DOHH2 (cell line): Measurements from ENCODE around the gene STARD8.

ENCODE experiments used
- H3F3A ChIP-seq: fragments of 200-600 bp; sonication (generic), shearing (Covaris generic); 2 replicates; pipeline ENCODE4 v1.6.0; 2016; ENCODE audit warnings: antibody characterized with exemption, mild to moderate bottlenecking; ENCODE audit not compliant: control insufficient read depth, insufficient read depth
- H3K27ac ChIP-seq: fragments of 200-600 bp; sonication (generic); 2 replicates; pipeline ENCODE4 v1.5.1; 2014; ENCODE audit warnings: low read depth, mild to moderate bottlenecking, low read length, moderate library complexity
- H3K27me3 ChIP-seq: fragments of 200-600 bp; sonication (generic); 2 replicates; pipeline ENCODE4 v1.6.1; 2014; ENCODE audit warnings: mild to moderate bottlenecking, low read length, mixed read lengths; ENCODE audit not compliant: control insufficient read depth
- H3K36me3 ChIP-seq: fragments of 200-600 bp; sonication (generic); 2 replicates; pipeline ENCODE4 v1.6.1; 2014; ENCODE audit warnings: mild to moderate bottlenecking, low read length, moderate library complexity, mixed read lengths; ENCODE audit not compliant: control insufficient read depth
- H3K4me1 ChIP-seq: fragments of 200-600 bp; sonication (generic); 2 replicates; pipeline ENCODE4 v1.6.1; 2014; ENCODE audit warnings: mild to moderate bottlenecking, low read length, mixed read lengths; ENCODE audit not compliant: control insufficient read depth
- H3K4me2 ChIP-seq: fragments of 200-600 bp; sonication (generic); 2 replicates; pipeline ENCODE4 v1.6.0; 2014; ENCODE audit warnings: mild to moderate bottlenecking, low read length, moderate library complexity
- H3K4me3 ChIP-seq: fragments of 200-600 bp; sonication (generic); 2 replicates; pipeline ENCODE4 v1.5.1; 2014; ENCODE audit warnings: mild to moderate bottlenecking, low read length, mixed read lengths
- H3K79me2 ChIP-seq: fragments of 200-600 bp; sonication (generic); 2 replicates; pipeline ENCODE4 v1.6.1; 2014; ENCODE audit warnings: mild to moderate bottlenecking, low read length, mixed read lengths; ENCODE audit not compliant: control insufficient read depth
- H3K9me2 ChIP-seq: fragments of 200-600 bp; sonication (generic); replicated peaks from 2 replicates; pipeline ENCODE4 v1.6.1; 2014; ENCODE audit warnings: mild to moderate bottlenecking, low read length, mixed read lengths; ENCODE audit not compliant: control insufficient read depth
- H3K9me3 ChIP-seq: fragments of 200-600 bp; sonication (generic); 2 replicates; pipeline ENCODE4 v1.6.1; 2014; ENCODE audit warnings: antibody characterized with exemption, low read length, mixed read lengths; ENCODE audit not compliant: control insufficient read depth, insufficient read depth
- H4K20me1 ChIP-seq: fragments of 200-600 bp; sonication (generic); 2 replicates; pipeline ENCODE4 v1.6.0; 2014; ENCODE audit warnings: low read depth, mild to moderate bottlenecking, antibody characterized with exemption, low read length, moderate library complexity; ENCODE audit not compliant: control insufficient read depth, insufficient read depth
- CTCF ChIP-seq: fragments of 200-600 bp; sonication (generic); IDR thresholded peaks from one replicate; pipeline ENCODE4 v1.5.1; 2014; ENCODE audit warnings: antibody characterized with exemption, mild to moderate bottlenecking, low read depth, low read length; ENCODE audit not compliant: poor library complexity, severe bottlenecking
- EZH2phosphoT487 ChIP-seq: fragments of 200-600 bp; sonication (generic); IDR thresholded peaks from 2 replicates; pipeline ENCODE4 v1.6.1; 2017; ENCODE audit warnings: borderline replicate concordance, mild to moderate bottlenecking, antibody characterized with exemption, low read length, moderate library complexity, mixed read lengths

Gene STARD8

GRCh38 chrX:68669871-68670270 lies 22.4 kb downstream of the STARD8 start:
- H3K9me3 ChIP-seq, result no peaks in the 10 kb centered on the region
- no peaks in the 10 kb centered on the region for H3K4me1 ChIP-seq
- H3K36me3 ChIP-seq, result no peaks in the 10 kb centered on the region
- H3K4me2 ChIP-seq, result no peak overlapping the region
- H3K4me3 ChIP-seq, result no peak overlapping the region
- H3K9me2 ChIP-seq, result no peaks in the 10 kb centered on the region
- TF ChIP-seq CTCF, result no peak
- TF ChIP-seq EZH2phosphoT487, result no peak
- no peaks in the 10 kb centered on the region for H3K27me3 ChIP-seq
- no peak overlapping the region for H3K27ac ChIP-seq
- H4K20me1 ChIP-seq, result no peaks in the 10 kb centered on the region
- no peaks in the 10 kb centered on the region for H3F3A ChIP-seq
- H3K79me2 ChIP-seq, result no peaks in the 10 kb centered on the region

GRCh38 chrX:68671221-68671620 lies 23.8 kb downstream of the STARD8 start:
- no peaks in the 10 kb centered on the region for H3F3A ChIP-seq
- H3K27me3 ChIP-seq, result no peaks in the 10 kb centered on the region
- no peaks in the 10 kb centered on the region for H3K4me1 ChIP-seq
- H3K9me2 ChIP-seq, result no peaks in the 10 kb centered on the region
- no peak overlapping the region for H3K4me3 ChIP-seq
- H4K20me1 ChIP-seq, result no peaks in the 10 kb centered on the region
- H3K27ac ChIP-seq, result no peak overlapping the region
- H3K9me3 ChIP-seq, result no peaks in the 10 kb centered on the region
- H3K79me2 ChIP-seq, result no peaks in the 10 kb centered on the region
- H3K36me3 ChIP-seq, result no peaks in the 10 kb centered on the region
- no peak overlapping the region for H3K4me2 ChIP-seq
- TF ChIP-seq CTCF (no peak), EZH2phosphoT487 (no peak)

GRCh38 chrX:68672581-68673318 lies 25.3 kb downstream of the STARD8 start:
- Histone ChIP-seq H3K4me2 (no peak overlapping the region), H3K9me3 (no peaks in the 10 kb centered on the region), H3K4me1 (no peaks in the 10 kb centered on the region), H3F3A (no peaks in the 10 kb centered on the region), H3K27ac (no peak overlapping the region), H3K79me2 (no peaks in the 10 kb centered on the region), H3K4me3 (no peak overlapping the region), H3K9me2 (no peaks in the 10 kb centered on the region), H3K36me3 (no peaks in the 10 kb centered on the region), H4K20me1 (no peaks in the 10 kb centered on the region), H3K27me3 (no peaks in the 10 kb centered on the region)
- TF ChIP-seq EZH2phosphoT487 (no peak), CTCF (no peak)
